Omental fat pad (tissue), 4 donors: ENCODE data around the gene RAB26. TPM values are rescaled to one million over a fixed set of nuclear protein-coding genes. Genes with fewer than 3 reads are reported as not detected.
"Not testable (repeated sequence)": the region's sequence is repeated elsewhere in the genome, so short reads cannot be mapped to it uniquely, and the experiment has no call there.

ENCODE experiments used
- ATAC-seq: fragments of 150-250 bp; one replicate; pipeline ENCODE4 v1.9.1; 2016; ENCODE audit warnings: mild to moderate bottlenecking, moderate library complexity; ENCODE audit not compliant: low FRiP score
- DNase-seq: peaks from one replicate; pipeline ENCODE4 v3.0.0-alpha.2; 2019; ENCODE audit warnings: low spot score
- total RNA-seq, 4 donors: library from RNA; depleted of rRNA; stranded (reverse); fragments of >200 nt; gene quantifications; one replicate each; pipeline ENCODE4 v1.1.0, GENCODE V29; 2016
- TF ChIP-seq, protein P1 (sequence below), 3 donors: fragments of 450-650 bp; IDR thresholded peaks; one replicate each; pipeline ENCODE4 v1.5.1; 2016 to 2017; ENCODE audit warnings: antibody characterized with exemption in 3 of 3, mild to moderate bottlenecking in 3 of 3, moderate library complexity in 2 of 3

The RAB26 gene
- total RNA-seq, 4 donors from 2014 or later = 0.19 to 2.0 (median 1.1) TPM; not detected in 1

DNA sequence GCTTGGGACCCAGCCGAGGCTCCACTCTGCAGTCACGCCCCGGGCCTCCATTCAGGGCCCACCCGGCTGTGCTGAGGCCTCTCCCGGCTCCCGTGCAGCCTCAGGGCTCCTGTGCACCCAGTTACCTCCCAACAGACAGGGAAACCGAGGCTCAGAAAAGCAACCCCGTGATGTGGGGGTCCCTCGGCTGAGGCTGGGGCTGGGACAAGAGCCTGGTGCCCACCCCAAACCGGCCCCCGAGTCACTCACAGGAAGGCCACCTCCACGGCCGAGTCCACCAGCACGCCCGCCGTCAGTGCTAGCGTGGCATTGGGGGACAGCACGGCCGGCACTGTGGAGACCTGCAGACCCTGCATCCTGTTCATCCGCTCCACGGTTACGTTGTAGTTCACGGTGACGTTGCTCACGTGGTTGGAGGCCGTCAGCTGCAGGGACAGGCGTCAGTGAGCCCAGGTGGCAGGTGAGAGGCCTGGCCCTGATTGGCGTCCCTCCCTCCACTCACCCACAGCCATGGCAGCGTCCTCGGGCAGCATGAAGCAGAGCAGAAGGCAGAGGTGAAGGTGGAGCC lies 35.8 kb upstream of the RAB26 start:
- DNase-seq, ATAC-seq: not testable (repeated sequence)

DNA sequence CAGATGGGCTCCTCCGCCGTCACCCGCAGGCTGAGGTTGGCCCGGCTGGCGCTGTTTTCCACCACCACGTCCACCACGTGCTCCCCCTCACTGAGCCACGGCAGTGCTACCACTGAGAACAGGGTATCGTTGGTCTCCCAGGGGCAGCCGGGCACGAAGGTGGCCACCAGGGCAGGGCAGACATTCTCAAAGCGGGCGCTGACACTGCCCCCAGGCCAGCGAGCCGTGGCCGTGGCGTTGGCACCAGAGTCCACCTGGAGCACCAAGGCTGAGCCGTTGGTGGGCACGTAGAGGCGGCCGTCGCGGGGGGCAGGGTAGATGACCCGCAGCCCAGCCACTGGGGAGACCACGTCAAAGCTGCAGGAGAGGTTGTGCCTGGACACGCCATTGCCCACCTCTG lies 34.2 kb upstream of the RAB26 start:
- not testable (repeated sequence) for DNase-seq

GRCh38 chr16:2114885-2115590 lies 33.4 kb upstream of the RAB26 start:
- ATAC-seq, DNase-seq: not testable (repeated sequence)

More for the DNA sequence above, 34.2 kb upstream of the RAB26 start:
- ATAC-seq = not testable (repeated sequence)

DNA sequence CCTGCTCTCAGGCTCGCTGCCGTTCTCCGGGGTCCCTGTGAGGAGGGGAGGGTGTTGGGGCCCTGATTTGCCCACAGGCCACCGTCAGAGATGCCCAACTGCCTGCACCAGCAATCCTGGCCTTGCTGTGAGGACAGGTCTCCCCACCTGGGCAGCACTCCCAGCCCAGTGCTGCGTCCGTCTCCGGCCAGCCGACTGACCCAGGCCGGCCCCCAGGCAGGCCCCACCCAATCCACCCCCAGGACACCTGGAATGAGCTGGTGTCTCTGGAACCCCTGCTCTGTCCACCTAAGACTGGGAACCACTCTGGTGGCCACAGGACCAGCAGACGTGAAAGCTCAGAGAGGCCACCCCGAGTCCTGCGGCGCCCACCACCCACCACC lies 32.8 kb upstream of the RAB26 start:
- no peak for ATAC-seq
- TF ChIP-seq, protein P1, sequence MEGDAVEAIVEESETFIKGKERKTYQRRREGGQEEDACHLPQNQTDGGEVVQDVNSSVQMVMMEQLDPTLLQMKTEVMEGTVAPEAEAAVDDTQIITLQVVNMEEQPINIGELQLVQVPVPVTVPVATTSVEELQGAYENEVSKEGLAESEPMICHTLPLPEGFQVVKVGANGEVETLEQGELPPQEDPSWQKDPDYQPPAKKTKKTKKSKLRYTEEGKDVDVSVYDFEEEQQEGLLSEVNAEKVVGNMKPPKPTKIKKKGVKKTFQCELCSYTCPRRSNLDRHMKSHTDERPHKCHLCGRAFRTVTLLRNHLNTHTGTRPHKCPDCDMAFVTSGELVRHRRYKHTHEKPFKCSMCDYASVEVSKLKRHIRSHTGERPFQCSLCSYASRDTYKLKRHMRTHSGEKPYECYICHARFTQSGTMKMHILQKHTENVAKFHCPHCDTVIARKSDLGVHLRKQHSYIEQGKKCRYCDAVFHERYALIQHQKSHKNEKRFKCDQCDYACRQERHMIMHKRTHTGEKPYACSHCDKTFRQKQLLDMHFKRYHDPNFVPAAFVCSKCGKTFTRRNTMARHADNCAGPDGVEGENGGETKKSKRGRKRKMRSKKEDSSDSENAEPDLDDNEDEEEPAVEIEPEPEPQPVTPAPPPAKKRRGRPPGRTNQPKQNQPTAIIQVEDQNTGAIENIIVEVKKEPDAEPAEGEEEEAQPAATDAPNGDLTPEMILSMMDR (IDR thresholded peaks at IDR 0.05) = no peak
- DNase-seq = no peak

- ATAC-seq, DNase-seq: not testable (repeated sequence)
Measured at GRCh38 chr16:2116428-2116827, 32.0 kb upstream of the RAB26 start.

DNA sequence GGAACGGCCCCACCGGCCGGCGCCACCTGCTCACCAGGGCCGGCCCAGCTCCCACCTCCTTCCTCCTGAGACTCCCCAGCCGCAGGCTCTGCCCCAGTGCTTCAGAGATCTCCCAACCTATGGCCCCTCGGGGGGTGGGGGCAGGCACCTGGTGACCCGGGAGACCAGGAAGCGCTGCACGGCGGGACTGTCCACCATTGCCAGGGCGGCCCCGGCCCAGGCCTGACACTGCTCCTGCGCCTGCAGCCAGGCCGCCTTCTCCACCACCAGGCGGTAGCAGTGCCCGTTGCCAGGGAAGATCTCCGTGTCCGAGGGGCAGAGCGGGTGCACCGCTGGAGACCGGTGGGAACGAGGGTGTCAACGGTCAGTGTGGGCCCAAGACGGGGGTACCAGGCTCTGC lies 31.1 kb upstream of the RAB26 start:
- ATAC-seq, DNase-seq: not testable (repeated sequence)

DNA sequence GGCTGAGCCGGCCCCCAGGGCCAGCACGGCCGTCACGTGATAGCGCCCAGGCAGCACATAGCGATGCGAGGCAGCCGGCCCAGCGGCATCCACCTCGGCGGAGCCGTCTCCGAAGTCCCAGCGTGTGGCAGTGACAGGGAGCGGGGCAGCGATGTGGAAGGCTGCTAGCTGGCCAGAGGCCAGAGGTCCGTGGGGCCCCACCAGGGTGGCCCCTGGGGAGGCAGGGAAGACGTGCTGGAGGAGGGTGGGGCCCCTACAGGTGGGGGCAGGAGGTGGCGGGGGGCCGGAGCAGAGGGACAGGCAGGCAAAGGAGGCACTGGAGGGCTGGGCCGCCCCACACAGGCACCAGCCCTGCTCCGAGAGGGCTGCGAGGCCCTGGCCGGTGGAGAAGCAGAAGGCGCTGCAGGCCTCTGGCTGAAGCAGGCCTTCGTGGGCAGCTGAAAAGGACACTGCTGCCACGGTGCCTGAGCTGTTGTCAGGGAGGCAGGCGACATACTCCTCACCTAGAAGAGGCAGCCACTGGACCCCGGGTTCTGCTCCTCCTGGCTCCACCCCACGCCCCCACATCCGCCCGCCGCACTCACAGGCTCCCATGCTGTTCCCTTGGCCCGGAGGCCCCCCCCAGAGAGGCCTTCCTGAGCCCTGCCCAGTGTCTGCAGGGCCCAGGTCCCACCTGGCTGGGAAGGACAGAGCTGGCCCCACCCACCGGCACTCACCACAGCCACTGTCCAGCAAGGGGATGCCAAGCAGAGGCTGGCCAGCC lies 30.3 kb upstream of the RAB26 start:
- ATAC-seq, DNase-seq: not testable (repeated sequence)

DNA sequence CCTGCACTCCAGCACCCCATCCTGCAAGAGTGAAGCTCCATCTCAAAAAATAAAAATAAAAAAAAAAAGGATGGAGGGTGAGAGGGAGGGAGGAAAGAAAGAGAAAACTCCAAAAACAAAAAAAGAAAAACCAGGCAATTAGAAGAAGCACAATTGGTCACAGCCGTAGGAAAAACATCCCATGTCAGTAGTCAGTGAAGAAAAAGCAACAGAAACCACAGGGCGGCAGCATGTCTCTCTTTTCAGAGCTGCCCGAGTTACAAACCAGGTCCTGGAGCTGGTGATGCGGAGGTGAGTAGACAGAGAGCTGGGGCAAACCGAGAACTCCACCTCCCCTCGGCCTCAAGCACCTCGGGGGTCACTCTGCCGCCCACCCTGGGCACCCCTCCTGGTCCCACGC lies 27.1 kb upstream of the RAB26 start:
- not testable (repeated sequence) for DNase-seq
- peak; percentile 50 for ATAC-seq

DNA sequence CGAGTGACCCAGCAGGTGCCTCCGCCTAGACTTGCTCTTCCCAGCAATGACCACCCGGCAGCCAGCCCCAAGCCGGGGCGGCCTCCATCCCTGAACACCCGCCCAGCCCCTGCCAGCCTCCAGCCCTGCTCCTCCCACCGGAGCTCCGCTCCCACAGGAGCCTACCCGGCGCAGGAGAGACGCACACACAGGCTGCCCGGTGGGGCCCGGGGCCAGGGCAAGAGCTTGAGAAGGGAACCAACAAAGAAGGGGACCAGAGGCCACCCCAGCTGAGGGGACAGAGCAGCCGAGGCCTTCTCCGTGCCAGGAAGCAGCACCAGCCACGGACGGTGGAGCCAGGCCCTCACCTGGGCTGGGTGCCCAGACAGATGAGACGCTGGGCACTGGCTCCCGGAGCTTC lies 26.6 kb upstream of the RAB26 start:
- TF ChIP-seq, protein P1 (IDR thresholded peaks at IDR 0.05) = no peak
- no peak for DNase-seq
- peak; percentile 28 for ATAC-seq

DNA sequence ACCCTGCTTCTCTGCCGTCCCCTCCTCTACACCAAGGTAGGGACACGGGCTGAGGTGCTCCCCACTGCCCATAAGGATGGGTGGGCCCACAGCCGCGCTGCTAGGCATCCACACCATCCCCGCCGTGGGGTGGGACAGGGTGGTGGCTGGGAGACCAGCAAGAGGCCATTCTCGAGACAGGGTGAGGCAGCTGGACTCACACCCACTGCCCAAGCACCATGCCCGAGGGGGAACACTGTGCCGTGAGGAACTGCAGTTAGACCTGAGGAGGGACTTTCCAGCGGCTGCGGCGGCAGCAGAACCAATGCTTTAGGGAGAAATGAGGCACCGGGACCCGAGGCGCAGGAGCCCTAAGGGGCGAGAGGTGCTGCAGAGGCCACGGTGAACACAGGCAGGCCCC lies 26.0 kb upstream of the RAB26 start:
- no peak for DNase-seq
- ATAC-seq = no peak
- TF ChIP-seq, protein P1 (IDR thresholded peaks at IDR 0.05) = no peak

GRCh38 chr16:2122934-2123683 lies 25.3 kb upstream of the RAB26 start:
- not testable (repeated sequence) for DNase-seq, ATAC-seq

GRCh38 chr16:2123706-2124376 lies 24.6 kb upstream of the RAB26 start:
- ATAC-seq = peak; percentile 4
- not testable (repeated sequence) for DNase-seq

GRCh38 chr16:2124377-2124693 lies 24.1 kb upstream of the RAB26 start:
- not testable (repeated sequence) for ATAC-seq, DNase-seq

GRCh38 chr16:2124694-2125444 lies 23.6 kb upstream of the RAB26 start:
- peak; percentile 29 for ATAC-seq

More at GRCh38 chr16:2124694-2125444, 23.6 kb upstream of the RAB26 start:
- DNase-seq = not testable (repeated sequence)
